ENCODE measurements around the gene HYAL1.

The HYAL1 gene

GRCh38 chr3:50260027-50260941, 43.1 kb downstream of the HYAL1 start:
- DNase-seq (ENCODE audit: low read depth), result peak; percentile 85

- no peak for DNase-seq (ENCODE audit: low read depth)
Observed at GRCh38 chr3:50259432-50260026, 43.8 kb downstream of the HYAL1 start.

GRCh38 chr3:50258979-50259378, 44.4 kb downstream of the HYAL1 start:
- no peak for DNase-seq (ENCODE audit: low read depth)

DNA sequence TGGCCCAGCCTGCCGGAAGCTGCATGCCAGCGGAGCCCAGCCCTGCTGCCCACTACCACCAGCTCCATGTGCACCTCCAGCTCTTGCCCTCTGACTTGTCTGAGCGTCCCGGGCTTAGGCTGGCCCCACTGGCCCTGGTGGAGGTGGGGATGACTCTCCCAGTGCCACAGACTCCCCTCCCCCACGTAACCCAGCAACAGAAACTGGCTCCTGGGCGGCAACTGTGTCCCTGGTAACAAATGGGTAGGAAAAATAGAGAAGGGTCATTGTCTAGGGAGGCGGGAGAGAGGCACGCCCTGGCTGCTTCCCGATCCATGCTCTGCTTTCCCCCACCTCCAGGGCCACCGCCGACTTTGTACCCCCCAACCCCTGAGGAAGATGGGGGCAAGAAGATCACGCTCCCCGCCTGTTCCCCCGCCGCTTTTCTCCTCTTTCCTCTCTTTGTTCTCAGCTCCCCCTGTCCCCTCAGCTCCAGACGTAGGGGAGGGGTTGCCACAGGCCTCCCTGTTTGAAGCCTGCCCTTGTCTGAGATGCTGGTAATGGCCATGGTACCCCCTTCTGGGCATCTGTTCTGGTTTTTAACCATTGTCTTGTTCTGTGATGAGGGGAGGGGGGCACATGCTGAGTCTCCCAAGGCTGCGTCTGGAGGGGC, 45.2 kb downstream of the HYAL1 start:
- no peak for DNase-seq (ENCODE audit: low read depth)

DNA sequence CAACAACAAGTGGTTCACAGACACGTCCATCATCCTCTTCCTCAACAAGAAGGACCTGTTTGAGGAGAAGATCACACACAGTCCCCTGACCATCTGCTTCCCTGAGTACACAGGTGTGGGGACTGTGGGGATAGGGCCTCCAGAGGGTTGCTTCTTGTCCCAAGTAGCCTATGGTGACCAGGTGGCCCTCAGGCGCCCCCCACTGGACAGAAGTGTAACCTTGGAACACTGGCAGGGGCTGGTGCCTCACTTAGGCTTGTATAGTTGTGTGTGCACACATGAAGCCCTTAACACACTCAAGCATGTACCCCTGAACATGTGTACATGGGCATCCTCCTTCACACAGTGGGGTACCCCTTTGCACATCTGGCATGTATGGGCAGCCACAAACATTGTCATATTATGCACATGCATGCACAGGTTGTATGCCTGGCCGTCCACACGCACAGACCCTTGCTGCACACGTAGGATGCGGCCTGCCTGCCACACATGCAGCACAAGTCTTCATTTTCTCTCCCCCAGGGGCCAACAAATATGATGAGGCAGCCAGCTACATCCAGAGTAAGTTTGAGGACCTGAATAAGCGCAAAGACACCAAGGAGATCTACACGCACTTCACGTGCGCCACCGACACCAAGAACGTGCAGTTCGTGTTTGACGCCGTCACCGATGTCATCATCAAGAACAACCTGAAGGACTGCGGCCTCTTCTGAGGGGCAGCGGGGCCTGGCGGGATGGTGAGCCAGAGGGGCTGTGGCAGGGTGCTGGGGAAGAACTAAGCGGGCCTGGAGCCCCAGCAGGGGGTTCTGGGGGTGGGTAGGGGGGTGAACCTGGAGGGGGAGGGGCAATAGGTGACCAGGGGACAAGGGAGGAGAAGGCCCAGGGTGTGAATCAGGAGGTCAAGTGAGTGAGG, 46.1 kb downstream of the HYAL1 start:
- DNase-seq (ENCODE audit: low read depth), result no peak

- no peak for DNase-seq (ENCODE audit: low read depth)
Observed at GRCh38 chr3:50255251-50255615, 48.1 kb downstream of the HYAL1 start.

- peak; percentile 78 for DNase-seq (ENCODE audit: low read depth)
Observed at GRCh38 chr3:50254577-50255250, 48.7 kb downstream of the HYAL1 start.

GRCh38 chr3:50251220-50251619, 52.2 kb downstream of the HYAL1 start:
- peak; percentile 96 for DNase-seq (ENCODE audit: low read depth)

DNA sequence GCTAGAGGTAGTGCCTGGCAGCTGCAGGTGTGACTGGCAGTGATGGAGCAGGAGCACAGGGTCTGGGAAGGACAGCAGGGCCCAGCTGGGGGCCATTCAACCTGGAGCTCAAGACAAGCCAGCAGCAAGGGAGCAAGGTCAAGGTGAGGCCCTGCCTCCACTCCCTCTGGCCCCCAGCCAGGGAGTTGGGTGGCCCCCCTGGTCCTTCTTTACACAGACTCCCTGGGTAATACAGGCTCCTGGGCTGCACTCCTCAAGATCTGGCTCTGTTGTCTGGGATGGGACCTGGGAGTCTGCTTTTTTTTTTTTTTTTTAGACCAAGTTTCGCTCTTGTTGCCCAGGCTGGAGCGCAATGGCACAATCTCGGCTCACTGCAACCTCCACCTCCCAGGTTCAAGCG, 52.9 kb downstream of the HYAL1 start:
- no peak for DNase-seq (ENCODE audit: low read depth)
